Activated T-helper 9 cell treated with anti-CD3 and anti-CD28 coated beads, Interleukin-2, amount 50 U/mL, for 16 hours (primary cell): ENCODE results near the gene CNTNAP1.
"Not testable (repeated sequence)": the region's sequence is repeated elsewhere in the genome, so short reads cannot be mapped to it uniquely, and the experiment has no call there.

Experiments used
- DNase-seq: peaks from one replicate; pipeline ENCODE4 v3.0.0-alpha.2; 2020; ENCODE audit warnings: low read depth

Gene CNTNAP1

GRCh38 chr17:42740699-42741098 is 58.4 kb downstream of the CNTNAP1 start:
- no peak for DNase-seq

DNA sequence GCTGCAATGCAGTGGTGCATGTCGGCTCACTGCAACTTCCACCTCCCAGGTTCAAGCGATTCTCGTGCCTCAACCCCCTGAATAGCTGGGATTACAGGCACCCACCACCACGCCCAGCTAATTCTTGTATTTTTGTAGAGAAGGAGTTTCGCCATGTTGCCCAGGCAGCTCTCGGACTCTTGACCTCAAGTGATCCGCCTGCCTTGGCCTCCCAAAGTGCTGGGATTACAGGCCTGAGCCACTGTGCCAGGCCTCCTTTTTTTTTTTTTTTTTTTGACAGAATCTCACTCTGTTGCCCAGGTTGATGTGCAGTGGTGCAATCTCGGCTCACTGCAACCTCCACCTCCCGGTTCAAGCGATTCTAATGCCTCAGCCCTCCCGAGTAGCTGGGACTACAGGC is 60.6 kb downstream of the CNTNAP1 start:
- DNase-seq = not testable (repeated sequence)

GRCh38 chr17:42743595-42744282 is 61.4 kb downstream of the CNTNAP1 start:
- DNase-seq = no peak

DNA sequence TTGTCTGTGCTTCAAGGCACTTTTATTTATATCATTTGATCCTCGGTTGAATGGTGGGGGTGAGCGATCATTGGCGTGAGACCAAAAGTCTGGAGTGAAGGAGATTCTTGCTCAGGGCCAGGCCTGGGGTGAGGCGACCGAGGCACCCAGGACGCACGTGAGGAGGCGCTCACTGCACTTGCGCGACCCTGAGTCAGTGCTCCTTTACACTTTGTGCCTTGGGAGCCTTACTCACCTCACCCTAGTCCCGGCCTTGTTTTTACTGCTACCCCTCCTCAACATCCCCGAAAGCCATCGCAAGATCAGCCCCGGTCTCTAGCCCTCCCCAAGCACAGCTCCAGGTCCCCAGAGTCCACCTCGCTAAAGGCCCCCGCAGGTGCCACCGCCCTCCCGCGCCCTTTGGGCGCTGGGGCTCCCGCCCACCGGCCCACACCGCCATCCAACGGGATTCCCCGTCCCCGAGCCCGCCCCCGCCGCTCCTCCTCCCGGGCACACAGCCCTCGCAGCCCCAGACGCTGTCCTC is 62.0 kb downstream of the CNTNAP1 start:
- DNase-seq = peak; percentile 65

DNA sequence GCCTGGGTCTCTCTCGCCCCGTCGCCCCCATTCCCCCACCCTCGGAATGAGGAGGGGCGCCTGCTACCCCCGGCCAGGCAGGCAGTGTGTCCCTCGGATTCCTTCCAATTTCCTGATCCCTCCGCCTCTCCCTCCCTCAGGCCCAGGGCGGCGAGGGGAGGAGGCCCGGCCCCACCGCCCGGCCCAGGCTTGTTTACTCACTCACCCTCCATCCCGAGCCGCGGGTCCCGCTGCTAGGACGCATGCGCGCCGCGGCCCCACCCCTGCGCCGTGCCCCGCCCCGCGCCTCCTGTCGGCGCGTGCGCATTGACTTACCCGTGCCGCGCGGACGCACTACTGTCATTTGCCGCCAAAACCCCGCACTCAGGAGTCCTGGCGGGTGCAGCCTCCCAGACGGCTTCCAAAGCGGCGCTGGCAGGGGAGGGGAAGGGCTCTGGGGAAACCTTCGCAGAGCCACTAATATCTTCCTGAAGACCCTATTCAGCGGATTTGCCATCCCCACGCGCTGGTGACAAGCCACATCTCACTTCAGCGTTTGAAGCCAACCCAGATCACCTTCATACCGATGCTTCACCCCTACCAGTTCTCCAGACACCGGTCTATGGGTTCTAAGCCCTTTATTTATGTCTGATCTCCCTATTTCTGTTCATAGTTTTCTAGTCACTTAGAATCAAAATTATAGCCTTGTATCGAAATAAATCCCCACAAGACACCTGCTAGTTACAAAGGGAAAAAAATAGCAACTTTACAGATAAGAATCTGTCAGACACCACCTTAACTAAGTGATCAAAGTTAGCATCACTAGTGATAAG is 62.7 kb downstream of the CNTNAP1 start, which contains the start of gene EZH1:
Gene EZH1, minus strand, starts transcription at position 235 of the 812 bp plus-strand sequence. CDS start 16,099 bp downstream, outside the sequence.
- DNase-seq = peak; percentile 90

GRCh38 chr17:42748202-42748907 is 66.0 kb downstream of the CNTNAP1 start:
- no peak for DNase-seq

GRCh38 chr17:42748908-42749798 is 66.8 kb downstream of the CNTNAP1 start:
- DNase-seq = no peak
